ENCODE results near the gene ABCA5.

The ABCA5 gene

DNA sequence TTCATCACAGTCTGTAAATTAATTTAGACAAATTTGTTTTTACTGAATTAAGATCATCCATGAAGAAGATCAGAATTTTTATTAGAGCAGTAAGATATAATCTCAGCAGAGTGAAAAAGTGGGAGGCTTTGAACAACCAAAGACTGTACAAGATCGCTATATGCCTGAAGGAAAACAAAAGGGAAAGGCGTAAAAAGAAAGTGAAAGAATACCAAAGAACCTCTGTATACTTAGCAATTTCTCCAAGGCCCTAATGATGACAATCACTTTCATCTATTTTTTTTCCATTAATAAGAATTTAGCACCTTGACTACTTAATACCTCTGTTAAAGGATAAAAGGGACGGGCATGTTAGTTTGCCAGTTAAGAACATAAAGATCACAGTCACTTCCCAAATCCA is 59.7 kb downstream of the ABCA5 start:
- H3K27me3 ChIP-seq (ENCODE audit: low read depth, low read length) = no peaks in the 10 kb centered on the region
- H3K4me1 ChIP-seq (ENCODE audit: low read length) = no peaks in the 10 kb centered on the region
- no peaks in the 10 kb centered on the region for H4K20me1 ChIP-seq (ENCODE audit: insufficient read depth, low read length)
- H3K27ac ChIP-seq (ENCODE audit: low read length) = no peak overlapping the region
- H2AFZ ChIP-seq (ENCODE audit: low read depth, low read length) = no peak overlapping the region
- no peak overlapping the region for H3K4me3 ChIP-seq (ENCODE audit: low read length)
- no peaks in the 10 kb centered on the region for H3K9me3 ChIP-seq (ENCODE audit: insufficient read depth, low read length)
- no peak overlapping the region for H3K9ac ChIP-seq (ENCODE audit: low read length)
- H3K36me3 ChIP-seq (replicated peaks; ENCODE audit: low read depth, low read length) = peaks cover 2% of the 10 kb centered on the region
- H3K79me2 ChIP-seq (ENCODE audit: low read length) = no peaks in the 10 kb centered on the region
- no peak overlapping the region for H3K4me2 ChIP-seq (ENCODE audit: low read length)
- TF ChIP-seq, protein P1, sequence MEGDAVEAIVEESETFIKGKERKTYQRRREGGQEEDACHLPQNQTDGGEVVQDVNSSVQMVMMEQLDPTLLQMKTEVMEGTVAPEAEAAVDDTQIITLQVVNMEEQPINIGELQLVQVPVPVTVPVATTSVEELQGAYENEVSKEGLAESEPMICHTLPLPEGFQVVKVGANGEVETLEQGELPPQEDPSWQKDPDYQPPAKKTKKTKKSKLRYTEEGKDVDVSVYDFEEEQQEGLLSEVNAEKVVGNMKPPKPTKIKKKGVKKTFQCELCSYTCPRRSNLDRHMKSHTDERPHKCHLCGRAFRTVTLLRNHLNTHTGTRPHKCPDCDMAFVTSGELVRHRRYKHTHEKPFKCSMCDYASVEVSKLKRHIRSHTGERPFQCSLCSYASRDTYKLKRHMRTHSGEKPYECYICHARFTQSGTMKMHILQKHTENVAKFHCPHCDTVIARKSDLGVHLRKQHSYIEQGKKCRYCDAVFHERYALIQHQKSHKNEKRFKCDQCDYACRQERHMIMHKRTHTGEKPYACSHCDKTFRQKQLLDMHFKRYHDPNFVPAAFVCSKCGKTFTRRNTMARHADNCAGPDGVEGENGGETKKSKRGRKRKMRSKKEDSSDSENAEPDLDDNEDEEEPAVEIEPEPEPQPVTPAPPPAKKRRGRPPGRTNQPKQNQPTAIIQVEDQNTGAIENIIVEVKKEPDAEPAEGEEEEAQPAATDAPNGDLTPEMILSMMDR (IDR thresholded peaks at IDR 0.05; ENCODE audit: low read depth, low read length) = no peak
- no peak for TF ChIP-seq EZH2phosphoT487 (IDR thresholded peaks at IDR 0.05; ENCODE audit: low read depth)

DNA sequence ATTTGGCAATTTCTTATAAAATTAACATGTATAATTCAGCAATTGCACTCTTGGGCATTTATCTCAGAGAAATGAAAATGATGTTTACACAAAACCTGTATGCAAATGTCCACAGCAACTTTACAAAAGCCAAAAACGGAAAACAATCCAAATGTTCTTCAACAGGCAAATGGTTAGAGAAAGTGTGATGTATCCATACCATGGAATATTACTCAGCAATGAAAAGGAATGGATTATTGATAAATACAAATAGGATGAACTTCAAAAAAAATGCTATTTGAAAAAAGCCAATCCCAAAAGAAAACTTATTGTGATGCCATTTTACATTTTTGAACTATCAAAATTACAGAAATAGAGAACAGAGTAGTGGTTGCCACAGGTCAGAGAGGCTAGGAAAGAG is 61.1 kb downstream of the ABCA5 start:
- TF ChIP-seq, protein P1 (IDR thresholded peaks at IDR 0.05; ENCODE audit: low read depth, low read length) = no peak
- no peak for TF ChIP-seq EZH2phosphoT487 (IDR thresholded peaks at IDR 0.05; ENCODE audit: low read depth)
- Histone ChIP-seq H3K4me1 (ENCODE audit: low read length) (no peaks in the 10 kb centered on the region), H4K20me1 (ENCODE audit: insufficient read depth, low read length) (no peaks in the 10 kb centered on the region), H3K9me3 (ENCODE audit: insufficient read depth, low read length) (no peaks in the 10 kb centered on the region), H3K4me3 (ENCODE audit: low read length) (no peak overlapping the region), H3K36me3 (replicated peaks; ENCODE audit: low read depth, low read length) (peaks cover 2% of the 10 kb centered on the region), H3K27me3 (ENCODE audit: low read depth, low read length) (no peaks in the 10 kb centered on the region), H3K27ac (ENCODE audit: low read length) (no peak overlapping the region), H3K79me2 (ENCODE audit: low read length) (no peaks in the 10 kb centered on the region), H3K9ac (ENCODE audit: low read length) (no peak overlapping the region), H2AFZ (ENCODE audit: low read depth, low read length) (no peak overlapping the region), H3K4me2 (ENCODE audit: low read length) (no peak overlapping the region)

DNA sequence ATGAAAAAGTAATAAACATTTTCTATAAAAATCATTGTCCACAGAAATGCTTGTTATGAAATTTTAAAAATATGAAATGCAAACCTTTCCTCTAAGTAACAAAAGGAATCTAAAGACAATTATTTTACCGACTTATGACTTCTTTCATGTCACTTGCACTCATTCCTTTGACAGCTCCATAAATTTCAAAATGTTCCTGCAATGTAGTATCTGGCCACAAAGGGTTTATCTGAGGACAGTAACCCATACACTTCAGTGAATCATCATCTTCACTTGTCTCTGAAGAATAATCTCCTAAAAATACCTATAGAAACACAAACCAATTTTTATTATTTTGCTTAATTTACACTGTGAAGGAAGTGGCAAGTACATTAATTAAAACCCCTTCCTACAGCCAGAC is 72.7 kb downstream of the ABCA5 start:
- H3K9ac ChIP-seq (ENCODE audit: low read length) = no peak overlapping the region

DNA sequence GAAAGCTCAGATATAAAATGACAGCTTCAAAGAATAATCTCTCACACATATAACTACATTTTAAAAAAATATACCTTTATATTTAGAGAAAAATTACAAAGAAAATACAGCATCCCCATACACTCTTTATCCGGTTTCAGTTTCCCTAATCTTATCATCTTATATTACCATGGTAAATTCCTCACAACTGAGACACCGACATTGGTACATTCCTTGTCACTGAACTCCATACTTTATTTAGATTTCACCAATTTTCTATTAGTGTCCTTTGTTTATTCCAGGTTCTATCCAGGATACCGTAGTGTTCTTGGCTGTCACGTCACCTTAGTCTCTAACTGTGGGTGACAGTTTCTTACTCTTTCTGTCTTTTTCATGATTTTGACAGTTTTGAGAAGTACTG is 76.3 kb downstream of the ABCA5 start:
- no peak overlapping the region for H3K9ac ChIP-seq (ENCODE audit: low read length)
- no peaks in the 10 kb centered on the region for H3K9me3 ChIP-seq (ENCODE audit: insufficient read depth, low read length)
- peaks cover 4% of the 10 kb centered on the region for H3K36me3 ChIP-seq (replicated peaks; ENCODE audit: low read depth, low read length)
- no peaks in the 10 kb centered on the region for H3K79me2 ChIP-seq (ENCODE audit: low read length)
- H3K4me3 ChIP-seq (ENCODE audit: low read length) = no peak overlapping the region
- H2AFZ ChIP-seq (ENCODE audit: low read depth, low read length) = no peak overlapping the region
- H3K4me2 ChIP-seq (ENCODE audit: low read length) = no peak overlapping the region
- no peaks in the 10 kb centered on the region for H3K4me1 ChIP-seq (ENCODE audit: low read length)
- no peak overlapping the region for H3K27ac ChIP-seq (ENCODE audit: low read length)
- no peaks in the 10 kb centered on the region for H4K20me1 ChIP-seq (ENCODE audit: insufficient read depth, low read length)
- H3K27me3 ChIP-seq (ENCODE audit: low read depth, low read length) = no peaks in the 10 kb centered on the region
- TF ChIP-seq EZH2phosphoT487 (IDR thresholded peaks at IDR 0.05; ENCODE audit: low read depth) = no peak
- TF ChIP-seq, protein P1 (IDR thresholded peaks at IDR 0.05; ENCODE audit: low read depth, low read length) = no peak

More for the DNA sequence above, 72.7 kb downstream of the ABCA5 start:
- Histone ChIP-seq H3K4me3 (ENCODE audit: low read length) (no peak overlapping the region), H3K36me3 (replicated peaks; ENCODE audit: low read depth, low read length) (peaks cover 4% of the 10 kb centered on the region), H3K27me3 (ENCODE audit: low read depth, low read length) (no peaks in the 10 kb centered on the region), H3K4me2 (ENCODE audit: low read length) (no peak overlapping the region), H2AFZ (ENCODE audit: low read depth, low read length) (no peak overlapping the region), H3K79me2 (ENCODE audit: low read length) (no peaks in the 10 kb centered on the region), H3K4me1 (ENCODE audit: low read length) (no peaks in the 10 kb centered on the region), H4K20me1 (ENCODE audit: insufficient read depth, low read length) (no peaks in the 10 kb centered on the region), H3K27ac (ENCODE audit: low read length) (no peak overlapping the region), H3K9me3 (ENCODE audit: insufficient read depth, low read length) (no peaks in the 10 kb centered on the region)
- TF ChIP-seq, protein P1 (IDR thresholded peaks at IDR 0.05; ENCODE audit: low read depth, low read length) = no peak
- no peak for TF ChIP-seq EZH2phosphoT487 (IDR thresholded peaks at IDR 0.05; ENCODE audit: low read depth)
